Measurements from ENCODE around the gene ANP32E. TPM values are rescaled to one million over a fixed set of nuclear protein-coding genes. Genes with fewer than 3 reads are reported as not detected.
A peak's percentile ranks its signal among the peaks of the same experiment; 100 is the strongest.

Gene ANP32E
- total and polyA plus RNA-seq, 9 of the 15 experiments (the other 6 are each of a cell fraction or from before 2014, with no cell fraction given) = 60.4 to 197 (median 104) TPM

DNA sequence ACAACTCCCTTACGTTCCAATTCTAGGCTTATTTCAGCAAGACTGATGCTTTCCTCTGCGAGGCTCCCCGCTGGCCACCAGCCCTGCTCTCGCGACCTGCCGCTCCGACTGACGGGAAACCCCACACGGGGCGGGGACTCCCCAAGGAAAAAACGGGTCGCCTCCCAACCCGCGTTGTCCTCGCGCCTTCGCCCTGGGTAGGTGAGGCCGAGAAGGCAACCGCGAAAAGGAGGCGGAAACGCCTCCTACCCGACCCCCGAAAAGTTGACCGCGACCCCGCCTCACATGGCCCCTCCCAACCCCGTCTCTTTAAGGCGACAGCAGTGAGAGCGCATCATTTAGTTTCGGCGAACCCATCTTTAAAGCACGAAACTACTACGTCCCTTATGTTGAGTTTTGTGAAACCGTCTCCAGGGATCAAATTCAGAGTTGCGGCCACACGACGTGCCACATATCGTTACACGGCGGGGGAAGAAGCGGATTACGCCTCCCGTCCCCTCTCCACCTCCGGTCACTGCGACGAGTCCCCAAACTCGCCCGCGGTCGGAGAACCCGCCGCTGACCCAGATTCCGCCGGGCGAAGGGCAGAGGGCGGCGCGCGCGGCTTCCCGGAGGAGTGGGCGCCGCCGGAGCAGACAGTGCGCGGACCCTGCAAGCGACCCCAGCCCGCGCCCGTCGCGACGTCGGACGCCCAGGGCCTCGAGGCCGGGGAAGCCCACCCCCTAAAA lies 1.2 kb downstream of the ANP32E start (continued):
- TF ChIP-seq, protein P1, sequence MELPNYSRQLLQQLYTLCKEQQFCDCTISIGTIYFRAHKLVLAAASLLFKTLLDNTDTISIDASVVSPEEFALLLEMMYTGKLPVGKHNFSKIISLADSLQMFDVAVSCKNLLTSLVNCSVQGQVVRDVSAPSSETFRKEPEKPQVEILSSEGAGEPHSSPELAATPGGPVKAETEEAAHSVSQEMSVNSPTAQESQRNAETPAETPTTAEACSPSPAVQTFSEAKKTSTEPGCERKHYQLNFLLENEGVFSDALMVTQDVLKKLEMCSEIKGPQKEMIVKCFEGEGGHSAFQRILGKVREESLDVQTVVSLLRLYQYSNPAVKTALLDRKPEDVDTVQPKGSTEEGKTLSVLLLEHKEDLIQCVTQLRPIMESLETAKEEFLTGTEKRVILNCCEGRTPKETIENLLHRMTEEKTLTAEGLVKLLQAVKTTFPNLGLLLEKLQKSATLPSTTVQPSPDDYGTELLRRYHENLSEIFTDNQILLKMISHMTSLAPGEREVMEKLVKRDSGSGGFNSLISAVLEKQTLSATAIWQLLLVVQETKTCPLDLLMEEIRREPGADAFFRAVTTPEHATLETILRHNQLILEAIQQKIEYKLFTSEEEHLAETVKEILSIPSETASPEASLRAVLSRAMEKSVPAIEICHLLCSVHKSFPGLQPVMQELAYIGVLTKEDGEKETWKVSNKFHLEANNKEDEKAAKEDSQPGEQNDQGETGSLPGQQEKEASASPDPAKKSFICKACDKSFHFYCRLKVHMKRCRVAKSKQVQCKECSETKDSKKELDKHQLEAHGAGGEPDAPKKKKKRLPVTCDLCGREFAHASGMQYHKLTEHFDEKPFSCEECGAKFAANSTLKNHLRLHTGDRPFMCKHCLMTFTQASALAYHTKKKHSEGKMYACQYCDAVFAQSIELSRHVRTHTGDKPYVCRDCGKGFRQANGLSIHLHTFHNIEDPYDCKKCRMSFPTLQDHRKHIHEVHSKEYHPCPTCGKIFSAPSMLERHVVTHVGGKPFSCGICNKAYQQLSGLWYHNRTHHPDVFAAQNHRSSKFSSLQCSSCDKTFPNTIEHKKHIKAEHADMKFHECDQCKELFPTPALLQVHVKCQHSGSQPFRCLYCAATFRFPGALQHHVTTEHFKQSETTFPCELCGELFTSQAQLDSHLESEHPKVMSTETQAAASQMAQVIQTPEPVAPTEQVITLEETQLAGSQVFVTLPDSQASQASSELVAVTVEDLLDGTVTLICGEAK (IDR thresholded peaks at IDR 0.05) = no peak
- TF ChIP-seq, protein P1 (CRISPR knock-in tag; IDR thresholded peaks at IDR 0.05) = no peak
- TF ChIP-seq, protein P2, sequence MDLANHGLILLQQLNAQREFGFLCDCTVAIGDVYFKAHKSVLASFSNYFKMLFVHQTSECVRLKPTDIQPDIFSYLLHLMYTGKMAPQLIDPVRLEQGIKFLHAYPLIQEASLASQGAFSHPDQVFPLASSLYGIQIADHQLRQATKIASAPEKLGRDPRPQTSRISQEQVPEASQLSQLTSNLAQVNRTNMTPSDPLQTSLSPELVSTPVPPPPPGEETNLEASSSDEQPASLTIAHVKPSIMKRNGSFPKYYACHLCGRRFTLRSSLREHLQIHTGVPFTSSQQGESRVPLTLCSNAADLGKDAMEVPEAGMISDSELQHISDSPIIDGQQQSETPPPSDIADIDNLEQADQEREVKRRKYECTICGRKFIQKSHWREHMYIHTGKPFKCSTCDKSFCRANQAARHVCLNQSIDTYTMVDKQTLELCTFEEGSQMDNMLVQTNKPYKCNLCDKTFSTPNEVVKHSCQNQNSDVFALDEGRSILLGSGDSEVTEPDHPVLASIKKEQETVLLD (IDR thresholded peaks at IDR 0.05) = no peak
- TF ChIP-seq DPF2 (IDR thresholded peaks at IDR 0.05) (no peak), YBX1 (IDR thresholded peaks at IDR 0.05) (no peak), TAF1 (IDR thresholded peaks at IDR 0.05; ENCODE audit: control insufficient read depth, extremely low read depth, insufficient read depth, low read length, severe bottlenecking) (peak; percentile 74), SMARCE1 (IDR thresholded peaks at IDR 0.05) (peak; percentile 59; the same call in 1 of the 2 replicates), EP400 (IDR thresholded peaks at IDR 0.05) (no peak; the same call in none of the 2 replicates), SIRT6 (IDR thresholded peaks at IDR 0.05; ENCODE audit: low read depth, low read length) (no peak), SRF (CRISPR knock-in tag; IDR thresholded peaks at IDR 0.05) (no peak; a peak in 1 of 4 replicates), FOS (IDR thresholded peaks at IDR 0.05; ENCODE audit: extremely low read depth, insufficient read length) (no peak)
- TF ChIP-seq, protein P3, sequence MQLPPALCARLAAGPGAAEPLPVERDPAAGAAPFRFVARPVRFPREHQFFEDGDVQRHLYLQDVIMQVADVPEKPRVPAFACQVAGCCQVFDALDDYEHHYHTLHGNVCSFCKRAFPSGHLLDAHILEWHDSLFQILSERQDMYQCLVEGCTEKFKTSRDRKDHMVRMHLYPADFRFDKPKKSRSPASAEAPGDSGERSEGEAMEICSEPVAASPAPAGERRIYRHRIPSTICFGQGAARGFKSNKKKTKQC (CRISPR knock-in tag; IDR thresholded peaks at IDR 0.05) = no peak
- TF ChIP-seq, protein P4, sequence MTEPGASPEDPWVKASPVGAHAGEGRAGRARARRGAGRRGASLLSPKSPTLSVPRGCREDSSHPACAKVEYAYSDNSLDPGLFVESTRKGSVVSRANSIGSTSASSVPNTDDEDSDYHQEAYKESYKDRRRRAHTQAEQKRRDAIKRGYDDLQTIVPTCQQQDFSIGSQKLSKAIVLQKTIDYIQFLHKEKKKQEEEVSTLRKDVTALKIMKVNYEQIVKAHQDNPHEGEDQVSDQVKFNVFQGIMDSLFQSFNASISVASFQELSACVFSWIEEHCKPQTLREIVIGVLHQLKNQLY (CRISPR knock-in tag; conservative IDR thresholded peaks at IDR 0.05) = no peak
- TF ChIP-seq, protein P5, sequence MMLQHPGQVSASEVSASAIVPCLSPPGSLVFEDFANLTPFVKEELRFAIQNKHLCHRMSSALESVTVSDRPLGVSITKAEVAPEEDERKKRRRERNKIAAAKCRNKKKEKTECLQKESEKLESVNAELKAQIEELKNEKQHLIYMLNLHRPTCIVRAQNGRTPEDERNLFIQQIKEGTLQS (IDR thresholded peaks at IDR 0.05) = no peak
- TF ChIP-seq, protein P5 (CRISPR knock-in tag; conservative IDR thresholded peaks at IDR 0.05) = no peak

Measured in K562 (cell line).